Measurements from ENCODE around the gene RASAL3.

The RASAL3 gene

GRCh38 chr19:15448778-15449619 lies 15.3 kb downstream of the RASAL3 start:
- peak in 1 of 2 experiments; percentile 17 for DNase-seq

- no peak for DNase-seq
Measured at GRCh38 chr19:15448044-15448777, 16.1 kb downstream of the RASAL3 start.

DNA sequence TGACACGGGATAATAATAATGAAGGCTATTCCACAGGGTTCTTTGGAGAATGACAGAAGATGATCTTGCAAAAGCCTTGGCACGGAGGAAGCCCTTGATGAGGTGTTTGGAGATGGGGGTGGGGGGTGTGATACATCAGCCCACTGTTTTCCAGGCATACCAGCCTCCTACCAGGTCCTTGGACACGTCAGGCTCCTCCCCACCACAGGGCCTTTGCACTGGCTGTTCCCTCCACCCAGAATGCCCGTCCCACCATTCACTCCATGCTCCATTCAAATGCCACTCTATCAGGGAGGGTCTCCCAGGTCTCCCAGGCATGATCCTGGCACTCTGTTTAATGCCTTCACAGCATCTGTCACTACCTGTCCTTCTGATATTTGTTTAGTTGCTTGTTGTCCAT lies 17.3 kb downstream of the RASAL3 start:
- no peak for DNase-seq

- no peak for DNase-seq
Measured at GRCh38 chr19:15445807-15446376, 18.5 kb downstream of the RASAL3 start.

DNA sequence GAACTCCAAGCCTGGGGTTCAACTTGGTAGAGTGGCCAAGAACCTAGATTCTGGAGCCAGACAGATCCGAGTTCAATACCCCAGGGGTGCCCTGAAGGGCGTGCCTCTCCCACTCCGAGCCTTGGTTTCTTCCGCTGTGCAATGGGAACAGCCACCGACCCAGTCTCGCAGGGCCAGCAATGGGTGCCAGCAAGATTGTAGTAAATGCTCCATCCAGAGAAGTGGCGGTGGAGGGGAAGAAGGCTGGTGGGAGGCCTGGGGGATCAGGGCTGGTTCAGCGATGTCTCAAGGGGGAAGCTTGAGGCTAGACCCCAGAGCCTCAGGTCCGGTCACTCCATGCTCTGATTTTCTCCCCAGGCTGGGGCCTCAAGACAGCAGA lies 19.1 kb downstream of the RASAL3 start:
- DNase-seq = no peak

GRCh38 chr19:15444505-15445226 lies 19.7 kb downstream of the RASAL3 start:
- no peak for DNase-seq

DNA sequence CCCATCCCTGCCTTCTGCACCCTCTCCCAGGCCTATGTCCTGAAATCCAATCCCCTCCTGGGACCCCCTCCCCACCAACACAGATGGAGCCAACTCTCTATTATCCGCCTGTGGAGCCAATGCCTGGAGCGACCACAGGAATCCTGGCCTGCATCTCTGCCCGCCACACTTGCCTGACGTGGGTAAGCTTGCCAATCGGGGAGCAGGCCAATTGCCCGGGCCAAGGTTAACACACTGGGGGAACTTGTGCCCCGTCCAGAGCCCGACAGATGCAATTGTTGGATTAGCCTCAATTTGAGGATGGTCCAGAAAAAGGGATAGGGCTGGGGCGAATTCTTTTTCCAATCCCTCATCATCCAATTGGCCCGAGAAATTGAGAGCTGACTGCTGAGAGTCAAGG lies 20.5 kb downstream of the RASAL3 start:
- DNase-seq = no peak

DNA sequence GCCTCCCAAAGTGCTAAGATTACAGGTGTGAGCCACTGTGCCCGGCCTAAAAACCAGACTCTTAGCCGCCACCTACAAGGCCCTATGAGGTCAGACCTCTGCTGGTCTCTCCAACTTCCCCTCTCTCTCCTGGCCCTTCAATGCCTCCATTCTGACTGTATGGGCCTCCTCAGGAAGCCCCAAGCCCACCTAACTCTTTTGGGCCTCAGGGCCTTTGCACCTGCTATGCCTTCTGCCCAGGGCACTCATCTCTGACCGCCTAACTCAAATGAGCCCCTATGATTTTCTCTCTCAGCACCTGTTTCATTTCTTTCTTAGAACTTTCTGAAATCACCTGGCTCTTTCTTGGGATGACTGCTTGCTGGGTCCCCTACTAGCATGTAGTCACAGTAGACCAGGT lies 21.0 kb downstream of the RASAL3 start:
- DNase-seq = no peak

GRCh38 chr19:15442142-15442920 lies 22.0 kb downstream of the RASAL3 start:
- no peak for DNase-seq

DNA sequence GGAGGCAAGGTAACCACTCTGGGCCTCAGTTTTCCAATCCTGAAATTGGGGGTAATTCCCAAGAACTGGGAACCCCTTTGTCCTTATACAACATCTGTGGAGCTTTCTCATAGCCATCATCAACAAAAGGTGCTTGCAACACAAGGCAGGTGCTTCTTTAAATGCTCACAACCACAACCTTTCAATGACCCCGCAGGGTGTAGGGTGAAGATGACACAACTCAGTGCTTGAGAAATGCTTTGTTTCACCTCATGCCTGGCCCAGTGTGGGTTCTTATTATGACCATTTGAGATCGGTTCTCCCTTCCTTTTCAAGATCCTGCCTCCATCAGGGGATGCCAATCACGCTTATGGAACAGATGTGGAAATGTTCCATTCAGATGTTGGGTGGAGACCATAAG lies 23.0 kb downstream of the RASAL3 start:
- no peak for DNase-seq

- no peak for DNase-seq
Measured at GRCh38 chr19:15439821-15440641, 24.3 kb downstream of the RASAL3 start.

- DNase-seq = no peak
Measured at GRCh38 chr19:15439078-15439799, 25.1 kb downstream of the RASAL3 start.

DNA sequence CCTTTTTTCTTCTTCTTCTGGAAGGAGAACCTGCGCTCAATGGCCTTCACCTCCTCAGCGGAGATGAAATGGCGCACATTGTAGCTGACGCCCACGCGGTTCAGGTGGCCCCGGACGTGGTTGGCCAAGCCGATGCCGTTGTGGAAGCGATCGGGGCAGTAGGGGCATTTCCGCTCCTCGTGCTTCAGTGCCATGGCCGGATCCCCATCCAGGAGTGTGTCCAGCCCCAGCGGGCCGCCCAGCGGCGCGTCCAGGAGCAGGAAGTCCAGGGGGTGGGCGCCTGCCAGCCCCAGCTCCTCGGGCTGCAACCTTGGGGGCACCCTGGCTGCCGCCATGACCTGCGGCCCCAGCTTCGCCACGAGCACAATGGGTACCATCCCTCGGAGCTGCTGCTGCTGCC lies 25.8 kb downstream of the RASAL3 start:
- no peak for DNase-seq

DNA sequence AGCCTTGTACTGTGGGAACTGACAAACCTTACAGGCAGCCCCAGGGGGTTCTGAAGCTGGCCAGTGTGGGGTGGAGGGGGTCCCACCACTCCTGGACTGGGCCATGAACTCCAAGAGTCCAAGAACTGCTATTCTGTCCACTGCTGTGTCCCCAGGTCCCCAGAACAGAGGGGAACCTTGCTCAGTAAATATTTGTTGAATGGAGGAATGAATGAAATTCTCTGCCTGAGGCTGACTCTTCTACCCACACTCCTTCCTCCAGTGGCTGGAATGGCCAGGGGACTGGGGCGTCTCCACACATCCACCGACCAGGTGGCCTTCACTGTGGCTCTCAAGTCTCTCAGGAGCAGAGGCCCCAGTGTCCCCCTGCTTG lies 26.2 kb downstream of the RASAL3 start:
- DNase-seq = no peak

- DNase-seq = no peak
Measured at GRCh38 chr19:15437355-15438123, 26.8 kb downstream of the RASAL3 start.

- no peak for DNase-seq
Measured at GRCh38 chr19:15436826-15437110, 27.6 kb downstream of the RASAL3 start.

- no peak for DNase-seq
Measured at GRCh38 chr19:15436012-15436825, 28.1 kb downstream of the RASAL3 start.

DNA sequence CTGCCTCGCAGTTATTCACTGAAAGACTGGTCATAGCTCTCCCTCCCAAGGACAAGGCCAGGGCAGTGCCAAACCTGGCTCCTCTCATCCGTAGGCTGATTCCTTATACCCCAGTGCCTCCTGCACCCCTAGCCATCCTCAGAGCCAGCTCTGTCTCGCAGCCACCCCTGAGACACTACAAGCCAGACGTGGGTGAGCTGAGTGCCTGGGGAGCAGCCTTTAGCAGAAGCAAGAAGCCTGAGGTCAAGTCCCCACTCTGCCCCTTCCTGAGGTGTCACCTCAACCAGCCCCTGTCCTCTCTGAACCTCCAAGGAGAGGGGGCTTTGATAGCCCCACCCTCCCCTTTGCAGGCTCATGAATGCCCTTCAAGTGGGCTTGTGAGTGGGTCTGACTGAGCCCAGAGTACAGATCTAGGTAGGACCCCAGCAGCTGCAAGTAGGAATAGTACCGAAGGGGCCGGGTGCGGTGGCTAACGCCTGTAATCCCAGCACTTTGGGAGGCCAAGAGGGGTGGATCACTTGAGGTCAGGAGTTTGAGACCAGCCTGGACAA lies 30.8 kb downstream of the RASAL3 start:
- no peak for DNase-seq
